HFFc6 (cell line): ENCODE results near the gene GMEB2. TPM values are rescaled to one million over a fixed set of nuclear protein-coding genes. Genes with fewer than 3 reads are reported as not detected.

Experiments
- DNase-seq: peaks from one replicate; pipeline ENCODE4 v3.0.0-alpha.2; 2018
- H3K27ac Mint-ChIP-seq: 2 replicates; pipeline ENCODE4 v1.8.0; 2020; ENCODE audit warnings: mild to moderate bottlenecking, mixed read lengths
- H3K27me3 Mint-ChIP-seq: 2 replicates; pipeline ENCODE4 v1.8.0; 2021; ENCODE audit warnings: mild to moderate bottlenecking, moderate library complexity, mixed read lengths; ENCODE audit not compliant: insufficient read depth
- H3K36me3 Mint-ChIP-seq: 2 replicates; pipeline ENCODE4 v1.8.0; 2021; ENCODE audit warnings: low read depth, mixed read lengths
- H3K4me1 Mint-ChIP-seq: 2 replicates; pipeline ENCODE4 v1.8.0; 2020; ENCODE audit warnings: low read depth, mixed read lengths
- H3K4me3 Mint-ChIP-seq: 2 replicates; pipeline ENCODE4 v1.8.0; 2020; ENCODE audit warnings: mild to moderate bottlenecking, moderate library complexity, mixed read lengths
- H3K9me3 Mint-ChIP-seq: 2 replicates; pipeline ENCODE4 v1.8.0; 2020; ENCODE audit warnings: mild to moderate bottlenecking, mixed read lengths
- CTCF ChIP-seq: fragments of 200-600 bp; sonication (generic); IDR thresholded peaks from 2 replicates; pipeline ENCODE4 v1.5.0; 2021; ENCODE audit warnings: antibody characterized with exemption, mild to moderate bottlenecking
- total RNA-seq, 6 experiments: library from RNA; stranded (reverse); fragmentation: NEBNext Ultra II Directional; extraction: Animal tissue kit (Norgen Biotek cat#: 25700); gene quantifications; 2 replicates in 1 of 6; 3 replicates in 5 of 6; pipeline ENCODE4 v1.2.3, GENCODE V29; 2021

GMEB2 gene
- total RNA-seq, 6 experiments from 2014 or later: 10.9 to 12.4 (median 12.0) TPM

- no peak for TF ChIP-seq CTCF
- peaks cover 10% of the 10 kb centered on the region for H3K4me1 Mint-ChIP-seq
- no peak for DNase-seq
- H3K27ac Mint-ChIP-seq: no peak overlapping the region
- H3K4me3 Mint-ChIP-seq: no peak overlapping the region
- no peaks in the 10 kb centered on the region for H3K9me3 Mint-ChIP-seq
- no peaks in the 10 kb centered on the region for H3K36me3 Mint-ChIP-seq
- H3K27me3 Mint-ChIP-seq: peaks cover 12% of the 10 kb centered on the region
Measured at GRCh38 chr20:63542696-63543095, 84.2 kb downstream of the GMEB2 start.

GRCh38 chr20:63542031-63542559, 84.8 kb downstream of the GMEB2 start:
- no peaks in the 10 kb centered on the region for H3K9me3 Mint-ChIP-seq
- H3K4me1 Mint-ChIP-seq: peaks cover 10% of the 10 kb centered on the region
- H3K27ac Mint-ChIP-seq: no peak overlapping the region
- no peak for TF ChIP-seq CTCF
- peaks cover 12% of the 10 kb centered on the region for H3K27me3 Mint-ChIP-seq
- H3K4me3 Mint-ChIP-seq: no peak overlapping the region
- no peak for DNase-seq
- H3K36me3 Mint-ChIP-seq: no peaks in the 10 kb centered on the region

- no peak for TF ChIP-seq CTCF
- peaks cover 10% of the 10 kb centered on the region for H3K4me1 Mint-ChIP-seq
- no peak overlapping the region for H3K4me3 Mint-ChIP-seq
- H3K36me3 Mint-ChIP-seq: no peaks in the 10 kb centered on the region
- H3K27ac Mint-ChIP-seq: no peak overlapping the region
- H3K27me3 Mint-ChIP-seq: peaks cover 9% of the 10 kb centered on the region
- no peaks in the 10 kb centered on the region for H3K9me3 Mint-ChIP-seq
- no peak for DNase-seq
Measured at GRCh38 chr20:63541371-63541770, 85.5 kb downstream of the GMEB2 start.

- Mint-ChIP-seq H3K27me3 (peaks cover 4% of the 10 kb centered on the region), H3K9me3 (no peaks in the 10 kb centered on the region), H3K4me3 (no peak overlapping the region), H3K4me1 (peaks cover 10% of the 10 kb centered on the region), H3K36me3 (no peaks in the 10 kb centered on the region), H3K27ac (no peak overlapping the region; the same call in 1 of the 2 replicates)
- DNase-seq: no peak
- no peak for TF ChIP-seq CTCF
Measured at GRCh38 chr20:63540417-63541186, 86.3 kb downstream of the GMEB2 start.

- Mint-ChIP-seq H3K9me3 (no peaks in the 10 kb centered on the region), H3K36me3 (no peaks in the 10 kb centered on the region), H3K4me3 (no peak overlapping the region), H3K27ac (no peak overlapping the region; the same call in 1 of the 2 replicates), H3K27me3 (peaks cover 2% of the 10 kb centered on the region; the same call in 1 of the 2 replicates), H3K4me1 (peaks cover 5% of the 10 kb centered on the region; the same call in 1 of the 2 replicates)
- no peak for TF ChIP-seq CTCF
- DNase-seq: no peak
Measured at GRCh38 chr20:63539441-63540370, 87.2 kb downstream of the GMEB2 start.
